Measurements from ENCODE around the gene SULT2A1.

- peak; percentile 42 for TF ChIP-seq EZH2phosphoT487 (IDR thresholded peaks at IDR 0.05)
- peak; percentile 79 for TF ChIP-seq CTCF (IDR thresholded peaks at IDR 0.05)
- TF ChIP-seq EZH2 (IDR thresholded peaks at IDR 0.05): no peak
Observed at GRCh38 chr19:47848823-47849473, 37.2 kb downstream of the SULT2A1 start.

Data from neural progenitor cell (in vitro differentiated cells).